Measurements from ENCODE around the gene FLT1. TPM values are rescaled to one million over a fixed set of nuclear protein-coding genes. Genes with fewer than 3 reads are reported as not detected.

The FLT1 gene
- polyA plus RNA-seq, 1 donor (not counting 4 experiments of a cell fraction or from before 2014, with no cell fraction given): 0.01 TPM

- Histone ChIP-seq H3K79me2 (ENCODE audit: control insufficient read depth, insufficient read depth, low read length) (no peaks in the 10 kb centered on the region), H3K9ac (ENCODE audit: control insufficient read depth, extremely low read depth, insufficient read depth, low read length) (no peak overlapping the region), H3K4me1 (ENCODE audit: control insufficient read depth, extremely low read depth, insufficient read depth, low read length) (no peaks in the 10 kb centered on the region), H3K36me3 (ENCODE audit: control insufficient read depth in 2 of 2, extremely low read depth in 1 of 2, insufficient read depth in 2 of 2, low read length in 2 of 2) (no peaks in the 10 kb centered on the region), H3K27ac (ENCODE audit: control insufficient read depth, insufficient read depth, low read length) (no peak overlapping the region), H3K9me3 (ENCODE audit: control insufficient read depth, low read depth, low read length) (no peaks in the 10 kb centered on the region), H3K27me3 (ENCODE audit: control insufficient read depth, extremely low read depth, insufficient read depth, low read length) (peaks cover 8% of the 10 kb centered on the region), H4K20me1 (ENCODE audit: control insufficient read depth, extremely low read depth, insufficient read depth, low read length) (no peaks in the 10 kb centered on the region), H2AFZ (ENCODE audit: control insufficient read depth, low read length) (no peak overlapping the region), H3K4me2 (ENCODE audit: control insufficient read depth, extremely low read depth, insufficient read depth, low read depth, low read length) (no peak overlapping the region), H3K9me1 (ENCODE audit: control insufficient read depth, extremely low read depth, insufficient read depth, low read length) (no peaks in the 10 kb centered on the region), H3K4me3 (ENCODE audit: control insufficient read depth in 2 of 3, extremely low read depth in 1 of 3, insufficient read depth in 2 of 3, low read depth in 1 of 3, low read length in 3 of 3) (no peak overlapping the region)
- DNase-seq (ENCODE audit: low read depth, low spot score): no peak
- no peak for TF ChIP-seq CTCF (optimal IDR thresholded peaks at IDR 0.05 in 1 of 3, IDR thresholded peaks at IDR 0.05 in 1 of 3, conservative IDR thresholded peaks at IDR 0.05 in 1 of 3; ENCODE audit: extremely low read depth in 1 of 3, insufficient read depth in 2 of 3, low read length in 3 of 3)
- no peak for TF ChIP-seq EZH2 (IDR thresholded peaks at IDR 0.05; ENCODE audit: low read length)
- no peak for FAIRE-seq
- dilution Hi-C loops (cut with MboI; ENCODE audit: extremely low pct_ligation_motif_present, low sequenced_read_pairs): no loop called here
These were observed 8.9 kb downstream of the FLT1 start for GRCh38 chr13:28485996-28486543.

- dilution Hi-C loops (cut with MboI; ENCODE audit: extremely low pct_ligation_motif_present, low sequenced_read_pairs): no loop called here
- Histone ChIP-seq H3K27ac (ENCODE audit: control insufficient read depth, insufficient read depth, low read length) (no peak overlapping the region), H3K36me3 (ENCODE audit: control insufficient read depth in 2 of 2, extremely low read depth in 1 of 2, insufficient read depth in 2 of 2, low read length in 2 of 2) (no peaks in the 10 kb centered on the region), H3K79me2 (ENCODE audit: control insufficient read depth, insufficient read depth, low read length) (no peaks in the 10 kb centered on the region), H2AFZ (ENCODE audit: control insufficient read depth, low read length) (no peak overlapping the region), H3K9ac (ENCODE audit: control insufficient read depth, extremely low read depth, insufficient read depth, low read length) (no peak overlapping the region), H3K9me3 (ENCODE audit: control insufficient read depth, low read depth, low read length) (no peaks in the 10 kb centered on the region), H3K4me2 (ENCODE audit: control insufficient read depth, extremely low read depth, insufficient read depth, low read depth, low read length) (no peak overlapping the region), H3K9me1 (ENCODE audit: control insufficient read depth, extremely low read depth, insufficient read depth, low read length) (no peaks in the 10 kb centered on the region), H3K4me1 (ENCODE audit: control insufficient read depth, extremely low read depth, insufficient read depth, low read length) (no peaks in the 10 kb centered on the region), H3K4me3 (ENCODE audit: control insufficient read depth in 2 of 3, extremely low read depth in 1 of 3, insufficient read depth in 2 of 3, low read depth in 1 of 3, low read length in 3 of 3) (no peak overlapping the region), H3K27me3 (ENCODE audit: control insufficient read depth, extremely low read depth, insufficient read depth, low read length) (peaks cover 8% of the 10 kb centered on the region), H4K20me1 (ENCODE audit: control insufficient read depth, extremely low read depth, insufficient read depth, low read length) (no peaks in the 10 kb centered on the region)
- DNase-seq (ENCODE audit: low read depth, low spot score) (no peak), FAIRE-seq (no peak)
- no peak for TF ChIP-seq CTCF (optimal IDR thresholded peaks at IDR 0.05 in 1 of 3, IDR thresholded peaks at IDR 0.05 in 1 of 3, conservative IDR thresholded peaks at IDR 0.05 in 1 of 3; ENCODE audit: extremely low read depth in 1 of 3, insufficient read depth in 2 of 3, low read length in 3 of 3)
These were observed 9.4 kb downstream of the FLT1 start for GRCh38 chr13:28485551-28485950.
